GM12878 (cell line): ENCODE results near the gene ARFGAP3. TPM values are rescaled to one million over a fixed set of nuclear protein-coding genes. Genes with fewer than 3 reads are reported as not detected.

Experiments
- ATAC-seq: fragments of 200-7000 bp; cut with Tn5 transposase; 3 replicates; pipeline ENCODE4 v1.9.1; 2020; ENCODE audit warnings: mild to moderate bottlenecking, moderate library complexity
- BruUV-seq: library from RNA; stranded (reverse); fragments of 400-500 nt; replicated peaks from 2 replicates; lab custom pipeline; 2021; lab: Mats Ljungman, UMichigan
- CTCF ChIA-PET: fragments of 300-600 bp; sonication (Branson Sonifier 250); formaldehyde crosslinking; extraction: SDS; loops from one replicate; lab custom pipeline; 2021; ENCODE audit warnings: inconsistent platforms; lab: Yijun Ruan, JAX
- POLR2A ChIA-PET: fragments of 350-600 bp; formaldehyde crosslinking; extraction: SDS; loops from one replicate; lab custom pipeline; 2021; ENCODE audit warnings: inconsistent platforms; lab: Charles Lee
- RAD21 ChIA-PET: fragments of 300-600 bp; sonication (Branson Sonifier 250); formaldehyde crosslinking; loops from one replicate; lab custom pipeline; 2023; ENCODE audit warnings: antibody characterized with exemption; ENCODE audit not compliant: unreplicated experiment; lab: Charles Lee
- SMC1A ChIA-PET: fragments of 300-600 bp; sonication (Branson Sonifier 250); formaldehyde crosslinking; loops from one replicate; lab custom pipeline; 2023; ENCODE audit not compliant: unreplicated experiment, uncharacterized antibody; lab: Charles Lee
- DNase-seq: peaks from one replicate; pipeline ENCODE4 v3.0.0-alpha.2; 2011; ENCODE audit warnings: low read depth, low spot score
- FAIRE-seq: peaks from 3 replicates; lab custom pipeline; 2011; peaks lifted over from hg19 to GRCh38; lab: Jason Lieb, UNC
- H2AFZ ChIP-seq: 2 replicates; pipeline ENCODE4 v1.6.0; 2011; ENCODE audit warnings: low read depth, low read length, control low read depth; ENCODE audit not compliant: control insufficient read depth
- H3K27ac ChIP-seq: 2 replicates; pipeline ENCODE4 v1.5.1; 2011; ENCODE audit warnings: control low read depth; ENCODE audit not compliant: control insufficient read depth, insufficient read depth
- H3K27me3 ChIP-seq, 2 experiments: replicated peaks in 1 of 2; 2 replicates each; pipeline versions ENCODE4 v1.6.0 to v1.6.1; 2011; ENCODE audit warnings: low read length in 1 of 2; ENCODE audit not compliant: control insufficient read depth in 2 of 2, insufficient read depth in 2 of 2
- H3K36me3 ChIP-seq, 2 experiments: 2 replicates each; pipeline ENCODE4 v1.5.1; 2011; ENCODE audit warnings: low read length in 1 of 2; ENCODE audit not compliant: control insufficient read depth in 2 of 2, insufficient read depth in 2 of 2
- H3K4me1 ChIP-seq: 2 replicates; pipeline ENCODE4 v1.6.1; 2011; ENCODE audit warnings: mild to moderate bottlenecking, low read length, moderate library complexity, mixed read lengths; ENCODE audit not compliant: control insufficient read depth, insufficient read depth
- H3K4me2 ChIP-seq: 2 replicates; pipeline ENCODE4 v1.6.0; 2011; ENCODE audit warnings: control low read depth; ENCODE audit not compliant: control insufficient read depth, insufficient read depth
- H3K4me3 ChIP-seq: fragments of 200-600 bp; sonication (generic); 2 replicates; pipeline ENCODE4 v1.5.1; 2016
- H3K79me2 ChIP-seq: 2 replicates; pipeline ENCODE4 v1.6.0; 2011; ENCODE audit warnings: low read length; ENCODE audit not compliant: control insufficient read depth, insufficient read depth
- H3K9ac ChIP-seq: 2 replicates; pipeline ENCODE4 v1.8.0; 2011; ENCODE audit warnings: low read length, control low read depth, mixed read lengths; ENCODE audit not compliant: control insufficient read depth, insufficient read depth
- H3K9me3 ChIP-seq: replicated peaks from 3 replicates; pipeline ENCODE4 v1.5.1; 2011; ENCODE audit warnings: mild to moderate bottlenecking, low read length; ENCODE audit not compliant: control insufficient read depth, insufficient read depth
- H4K20me1 ChIP-seq: 2 replicates; pipeline ENCODE4 v1.6.0; 2011; ENCODE audit not compliant: control insufficient read depth, insufficient read depth
- IRF3 ChIP-seq: fragments of 450-650 bp; IDR thresholded peaks from 2 replicates; pipeline ENCODE4 v1.6.1; 2014; ENCODE audit warnings: mild to moderate bottlenecking
- IRF5 ChIP-seq: fragments of 450-650 bp; IDR thresholded peaks from 2 replicates; pipeline ENCODE4 v1.6.1; 2017; ENCODE audit warnings: borderline replicate concordance
- NFYB ChIP-seq: IDR thresholded peaks from 2 replicates; pipeline ENCODE4 v1.6.1; 2011; ENCODE audit warnings: low read depth, mild to moderate bottlenecking, low read length, improper control_type of control experiment, moderate library complexity; ENCODE audit not compliant: insufficient read depth
- SIN3A ChIP-seq: IDR thresholded peaks from 2 replicates; pipeline ENCODE4 v1.6.1; 2012; ENCODE audit warnings: low read depth, low read length, improper control_type of control experiment
- TCF12 ChIP-seq: IDR thresholded peaks from 2 replicates; pipeline ENCODE4 v1.6.1; 2011; ENCODE audit warnings: low read depth, mild to moderate bottlenecking, low read length
- ZNF687 ChIP-seq: fragments of 450-650 bp; IDR thresholded peaks from 2 replicates; pipeline ENCODE4 v1.6.1; 2017; ENCODE audit warnings: mild to moderate bottlenecking, moderate library complexity
- WGBS: methylation state at CpG from one replicate; pipeline ENCODE4 v1.1.6; 2016; ENCODE audit warnings: low lambda C conversion rate; ENCODE audit not compliant: insufficient replicate concordance, insufficient coverage; ENCODE audit errors: missing lambda C conversion rate; 5-methylcytosine and 5-hydroxymethylcytosine counted together
- in situ Hi-C: fragments of 300-500 bp; cut with MboI; formaldehyde crosslinking; loops from 9 replicates; pipeline ENCODE4 v1.14.3; 2018; ENCODE audit warnings: mixed read lengths
- intact Hi-C: fragments of 100-400 bp; cut with micrococcal nuclease; formaldehyde crosslinking; loops from one replicate; pipeline ENCODE4 v1.14.2; 2022; ENCODE audit not compliant: unreplicated experiment
- polyA plus RNA-seq, 11 experiments: library from polyadenylated mRNA; depleted of rRNA in 4 of 11; unstranded in 6 of 11; stranded (reverse) in 5 of 11; fragments of >200 nt; fragmentation: Nextera tagmentation in 4 of 11; fragmentation: Illumina TruSeq in 1 of 11; extraction: Ambion mirVana in 4 of 11; extraction: Trizol in 1 of 11; gene quantifications; 1 replicate in 1 of 11; 2 replicates in 10 of 11; pipeline versions ENCODE4 v1.2.1 to v1.2.3, GENCODE V29; 2011 to 2016; ENCODE audit warnings: inconsistent platforms in 2 of 11, missing spikeins in 2 of 11, low read depth in 1 of 11
- total RNA-seq, 4 experiments: library from RNA; depleted of rRNA in 3 of 4; stranded (reverse); fragments of >200 nt in 3 of 4; fragmentation: Illumina TruSeq in 1 of 4; extraction: Trizol in 1 of 4; gene quantifications; 2 replicates each; pipeline versions ENCODE4 v1.2.1 to v1.2.3, GENCODE V29; 2013 to 2021

Gene ARFGAP3
- total and polyA plus RNA-seq, 10 of the 15 experiments (the other 5 are each of a cell fraction or from before 2014, with no cell fraction given), result 29.7 to 50.8 (median 39.5) TPM

- ChIA-PET SMC1A (no interaction called here), CTCF (no interaction called here), POLR2A (interaction anchor here (0.6 to 1.1 kb wide), 2 partner anchors 8 to 54 kb away, joined by 3 to 4 read pairs; no protein-coding TSS in a partner anchor), RAD21 (no interaction called here)
- DNase-seq (no peak), ATAC-seq (peak; percentile 78), FAIRE-seq (peak; percentile 35)
- in situ Hi-C loops, result no loop called here
- Histone ChIP-seq H4K20me1 (no peaks in the 10 kb centered on the region), H2AFZ (no peak overlapping the region; the same call in 1 of the 2 replicates), H3K4me3 (no peak overlapping the region), H3K4me1 (peaks cover 29% of the 10 kb centered on the region), H3K79me2 (no peaks in the 10 kb centered on the region), H3K9me3 (no peaks in the 10 kb centered on the region), H3K9ac (no peak overlapping the region), H3K4me2 (no peak overlapping the region), H3K27ac (no peak overlapping the region), H3K36me3 (no peaks in the 10 kb centered on the region), H3K27me3 (no peaks in the 10 kb centered on the region)
- 38% methylated on average over 18 of the region's 18 CpGs for WGBS
- intact Hi-C loops, result no loop called here
- no peak for TF ChIP-seq IRF3
- TF ChIP-seq NFYB, result 0 out of 2 replicates have a peak, but pooled peaks have one; percentile 7
- TF ChIP-seq SIN3A, result no peak
- no peak for TF ChIP-seq IRF5
- peak; percentile 69; the same call in 1 of the 2 replicates for TF ChIP-seq TCF12
- TF ChIP-seq ZNF687, result 0 out of 2 replicates have a peak, but pooled peaks have one; percentile 24
- no TSS peak for BruUV-seq
Observed at GRCh38 chr22:42760806-42761565, 96.1 kb downstream of the ARFGAP3 start.
